ENCODE data around the gene PTGS1. TPM values are rescaled to one million over a fixed set of nuclear protein-coding genes. Genes with fewer than 3 reads are reported as not detected.
"Not testable (repeated sequence)": the region's sequence is repeated elsewhere in the genome, so short reads cannot be mapped to it uniquely, and the experiment has no call there.

The PTGS1 gene
- polyA plus RNA-seq, 1 donor: 3.8 TPM

GRCh38 chr9:122396614-122397148, 25.9 kb downstream of the PTGS1 start:
- no peak for DNase-seq

GRCh38 chr9:122397749-122398148, 26.9 kb downstream of the PTGS1 start:
- no peak for DNase-seq

- DNase-seq: no peak
Observed at GRCh38 chr9:122398371-122398924, 27.6 kb downstream of the PTGS1 start.

GRCh38 chr9:122401896-122402295, 31.1 kb downstream of the PTGS1 start:
- no peak for DNase-seq

GRCh38 chr9:122402403-122402871, 31.6 kb downstream of the PTGS1 start:
- no peak for DNase-seq

- no peak for DNase-seq
Observed at GRCh38 chr9:122402874-122403273, 32.0 kb downstream of the PTGS1 start.

GRCh38 chr9:122403381-122404000, 32.7 kb downstream of the PTGS1 start:
- no peak for DNase-seq

- DNase-seq: not testable (repeated sequence)
Observed at GRCh38 chr9:122405304-122406069, 34.7 kb downstream of the PTGS1 start.

- no peak for DNase-seq
Observed at GRCh38 chr9:122406070-122406890, 35.5 kb downstream of the PTGS1 start.

GRCh38 chr9:122414108-122414507, 43.3 kb downstream of the PTGS1 start:
- not testable (repeated sequence) for DNase-seq

GRCh38 chr9:122418016-122418415, 47.2 kb downstream of the PTGS1 start:
- no peak for DNase-seq

- no peak for DNase-seq
Observed at GRCh38 chr9:122420315-122420714, 49.5 kb downstream of the PTGS1 start.

- no peak for DNase-seq
Observed at GRCh38 chr9:122425087-122425486, 54.3 kb downstream of the PTGS1 start.

- no peak for DNase-seq
Observed at GRCh38 chr9:122426723-122427122, 55.9 kb downstream of the PTGS1 start.

GRCh38 chr9:122442568-122442967, 71.7 kb downstream of the PTGS1 start:
- DNase-seq: no peak

- no peak for DNase-seq
Observed at GRCh38 chr9:122444041-122444733, 73.4 kb downstream of the PTGS1 start.

Other genes starting within 250 kb of the PTGS1 start
- 70.9 TPM for gene NDUFA8, start 211.2 kb upstream of the PTGS1 start, polyA plus RNA-seq (ENCODE audit: insufficient read length)
- 1.9 TPM for gene MORN5, start 211.1 kb upstream of the PTGS1 start, polyA plus RNA-seq (ENCODE audit: insufficient read length)
- gene LHX6, start 142.1 kb upstream of the PTGS1 start, polyA plus RNA-seq (ENCODE audit: insufficient read length): 3.5 TPM
- gene RBM18, start 106.2 kb upstream of the PTGS1 start, polyA plus RNA-seq (ENCODE audit: insufficient read length): 33.0 TPM
- gene MRRF, start 106.1 kb upstream of the PTGS1 start, polyA plus RNA-seq (ENCODE audit: insufficient read length): 54.9 TPM
- not detected for gene OR1J1, start 106.9 kb downstream of the PTGS1 start, polyA plus RNA-seq (ENCODE audit: insufficient read length)
- gene OR1J2, start 139.8 kb downstream of the PTGS1 start, polyA plus RNA-seq (ENCODE audit: insufficient read length): not detected
- not detected for gene OR1J4, start 148.1 kb downstream of the PTGS1 start, polyA plus RNA-seq (ENCODE audit: insufficient read length)
- gene OR1N1, start 156.3 kb downstream of the PTGS1 start, polyA plus RNA-seq (ENCODE audit: insufficient read length): not detected
- gene OR1N2, start 182.1 kb downstream of the PTGS1 start, polyA plus RNA-seq (ENCODE audit: insufficient read length): not detected
- gene OR1L8, start 212.4 kb downstream of the PTGS1 start, polyA plus RNA-seq (ENCODE audit: insufficient read length): 0.12 TPM
- gene OR1Q1, start 243.7 kb downstream of the PTGS1 start, polyA plus RNA-seq (ENCODE audit: insufficient read length): not detected

Measured in left kidney (tissue), 2 donors.